A673 (cell line): ENCODE measurements around the gene TLX1.

Source experiments
- EZH2 ChIP-seq: fragments of 200-600 bp; sonication (generic); IDR thresholded peaks from 2 replicates; pipeline ENCODE4 v1.6.1; 2017; ENCODE audit warnings: borderline replicate concordance, low read depth, mild to moderate bottlenecking, mixed read lengths, antibody characterized with exemption, low read length; ENCODE audit not compliant: poor library complexity, severe bottlenecking
- TF ChIP-seq, protein P1 (sequence below): fragments of 300-800, 200-600 bp; sonication (generic); conservative IDR thresholded peaks from 2 replicates; pipeline ENCODE4 v1.5.1; 2017; ENCODE audit warnings: low read depth, mild to moderate bottlenecking, antibody characterized with exemption, low read length, moderate library complexity, mixed read lengths

DNA sequence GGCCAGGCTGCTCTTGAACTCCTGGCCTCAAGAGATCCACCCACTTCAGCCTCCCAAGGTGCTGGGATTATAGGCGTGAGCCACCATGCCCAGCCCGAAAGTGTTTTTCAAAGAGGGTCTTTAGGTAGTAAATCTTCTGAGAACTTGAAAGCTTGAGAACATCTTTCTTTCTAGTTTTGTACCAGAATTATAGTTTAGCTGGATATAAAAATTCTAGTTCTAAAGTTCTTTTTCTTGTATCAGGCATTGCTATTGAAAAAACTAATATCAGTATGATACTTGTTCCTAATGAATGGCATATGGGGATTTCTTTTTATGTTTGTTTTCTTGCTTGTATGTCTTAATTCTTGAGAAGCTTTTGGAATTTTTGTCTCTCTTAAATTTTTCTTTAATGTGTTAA is 43.2 kb downstream of the TLX1 start:
- no peak for TF ChIP-seq EZH2
- TF ChIP-seq, protein P1, sequence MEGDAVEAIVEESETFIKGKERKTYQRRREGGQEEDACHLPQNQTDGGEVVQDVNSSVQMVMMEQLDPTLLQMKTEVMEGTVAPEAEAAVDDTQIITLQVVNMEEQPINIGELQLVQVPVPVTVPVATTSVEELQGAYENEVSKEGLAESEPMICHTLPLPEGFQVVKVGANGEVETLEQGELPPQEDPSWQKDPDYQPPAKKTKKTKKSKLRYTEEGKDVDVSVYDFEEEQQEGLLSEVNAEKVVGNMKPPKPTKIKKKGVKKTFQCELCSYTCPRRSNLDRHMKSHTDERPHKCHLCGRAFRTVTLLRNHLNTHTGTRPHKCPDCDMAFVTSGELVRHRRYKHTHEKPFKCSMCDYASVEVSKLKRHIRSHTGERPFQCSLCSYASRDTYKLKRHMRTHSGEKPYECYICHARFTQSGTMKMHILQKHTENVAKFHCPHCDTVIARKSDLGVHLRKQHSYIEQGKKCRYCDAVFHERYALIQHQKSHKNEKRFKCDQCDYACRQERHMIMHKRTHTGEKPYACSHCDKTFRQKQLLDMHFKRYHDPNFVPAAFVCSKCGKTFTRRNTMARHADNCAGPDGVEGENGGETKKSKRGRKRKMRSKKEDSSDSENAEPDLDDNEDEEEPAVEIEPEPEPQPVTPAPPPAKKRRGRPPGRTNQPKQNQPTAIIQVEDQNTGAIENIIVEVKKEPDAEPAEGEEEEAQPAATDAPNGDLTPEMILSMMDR = no peak
